Testis (tissue), 3 donors: ENCODE data around the gene CAPN12. TPM values are rescaled to one million over a fixed set of nuclear protein-coding genes. Genes with fewer than 3 reads are reported as not detected.
A peak's percentile ranks its signal among the peaks of the same experiment; 100 is the strongest.

Source experiments
- DNase-seq: peaks from one replicate; pipeline ENCODE4 v3.0.0-alpha.2; 2019
- H3K27ac ChIP-seq, 2 donors: fragments of 200-600 bp; sonication (generic); one replicate each; pipeline ENCODE4 v1.5.1; 2019
- H3K27me3 ChIP-seq: fragments of 200-600 bp; sonication (generic); one replicate; pipeline ENCODE4 v1.5.1; 2019
- H3K36me3 ChIP-seq: fragments of 200-600 bp; sonication (generic); one replicate; pipeline ENCODE4 v1.5.1; 2017; ENCODE audit warnings: low read depth; ENCODE audit errors: missing control alignments
- H3K4me1 ChIP-seq: fragments of 200-600 bp; sonication (generic); one replicate; pipeline ENCODE4 v1.5.1; 2019
- H3K4me3 ChIP-seq, 2 donors: fragments of 200-600 bp; sonication (generic); one replicate each; pipeline ENCODE4 v1.5.1; 2017 to 2019
- H3K9me3 ChIP-seq: fragments of 200-600 bp; sonication (generic); one replicate; pipeline ENCODE4 v1.5.1; 2017
- CTCF ChIP-seq, 3 experiments: fragments of 450-650 bp in 2 of 3; fragments of 200-600 bp in 1 of 3; sonication (generic) in 1 of 3; IDR thresholded peaks; one replicate each; pipeline ENCODE4 v1.5.1; 2016 to 2019; ENCODE audit warnings: antibody characterized with exemption in 3 of 3, mild to moderate bottlenecking in 2 of 3, moderate library complexity in 1 of 3
- POLR2A ChIP-seq: fragments of 450-650 bp; IDR thresholded peaks from one replicate; pipeline ENCODE4 v1.6.1; 2017; ENCODE audit warnings: antibody characterized with exemption, mild to moderate bottlenecking, moderate library complexity
- WGBS, 2 donors: methylation state at CpG; one replicate each; pipeline ENCODE4 v1.1.5; 2018; 5-methylcytosine and 5-hydroxymethylcytosine counted together
- intact Hi-C: fragments of 100-400 bp; cut with DNase I; formaldehyde crosslinking; loops from one replicate; pipeline ENCODE4 v1.15.1; 2023; ENCODE audit warnings: low total_unique reads
- polyA plus RNA-seq: library from polyadenylated mRNA; stranded (reverse); fragments of 350-450 nt; fragmentation: Illumina TruSeq; extraction: RNeasy Lipid Tissue Mini Kit (QIAGEN cat#74804); gene quantifications from one replicate; pipeline ENCODE4 v1.2.3, GENCODE V29; 2014; ENCODE audit warnings: low read depth, low replicate concordance; ENCODE audit not compliant: insufficient read depth
- total RNA-seq, 2 donors: library from RNA; depleted of rRNA; stranded (reverse); fragments of >200 nt; gene quantifications; one replicate each; pipeline ENCODE4 v1.2.3, GENCODE V29; 2016

The CAPN12 gene
- total and polyA plus RNA-seq, 3 donors from 2014 or later, result 3.6 to 5.5 (median 4.6) TPM

GRCh38 chr19:38709119-38709518 lies 35.2 kb downstream of the CAPN12 start:
- no peak for DNase-seq
- Histone ChIP-seq H3K9me3 (no peaks in the 10 kb centered on the region), H3K36me3 (no peaks in the 10 kb centered on the region), H3K27me3 (no peaks in the 10 kb centered on the region), H3K4me3 (no peak overlapping the region), H3K27ac (no peak overlapping the region), H3K4me1 (peaks cover 42% of the 10 kb centered on the region)
- intact Hi-C loops, result no loop called here
- 87 to 90% methylated on average over 10 of the region's 10 CpGs for WGBS, 2 donors
- TF ChIP-seq POLR2A, result no peak
- no peak for TF ChIP-seq CTCF (IDR thresholded peaks at IDR 0.05)

GRCh38 chr19:38708413-38709024 lies 35.8 kb downstream of the CAPN12 start:
- H3K4me1 ChIP-seq, result peaks cover 36% of the 10 kb centered on the region
- intact Hi-C loops, result no loop called here
- no peak overlapping the region for H3K27ac ChIP-seq
- no peaks in the 10 kb centered on the region for H3K9me3 ChIP-seq
- no peak for TF ChIP-seq CTCF (IDR thresholded peaks at IDR 0.05)
- TF ChIP-seq POLR2A, result no peak
- H3K4me3 ChIP-seq, result no peak overlapping the region
- no peaks in the 10 kb centered on the region for H3K36me3 ChIP-seq
- DNase-seq, result no peak
- no peaks in the 10 kb centered on the region for H3K27me3 ChIP-seq
- WGBS, 2 donors, result 66 to 87% methylated on average over 4 to 10 of the region's 10 CpGs

GRCh38 chr19:38707512-38708114 lies 36.7 kb downstream of the CAPN12 start:
- intact Hi-C loops, result no loop called here
- Histone ChIP-seq H3K27ac (peak overlapping the region in 1 of 2 donors; percentile 32), H3K4me3 (no peak overlapping the region), H3K9me3 (no peaks in the 10 kb centered on the region), H3K4me1 (peaks cover 29% of the 10 kb centered on the region), H3K36me3 (no peaks in the 10 kb centered on the region), H3K27me3 (no peaks in the 10 kb centered on the region)
- no peak for TF ChIP-seq POLR2A
- no peak for TF ChIP-seq CTCF (IDR thresholded peaks at IDR 0.05)
- peak; percentile 72 for DNase-seq
- 66 to 94% methylated on average over 8 to 10 of the region's 10 CpGs for WGBS, 2 donors

- no peaks in the 10 kb centered on the region for H3K9me3 ChIP-seq
- TF ChIP-seq POLR2A (no peak), CTCF (IDR thresholded peaks at IDR 0.05) (no peak)
- intact Hi-C loops, result no loop called here
- H3K4me1 ChIP-seq, result peaks cover 22% of the 10 kb centered on the region
- H3K36me3 ChIP-seq, result no peaks in the 10 kb centered on the region
- no peak for DNase-seq
- no peak overlapping the region for H3K4me3 ChIP-seq
- 76 to 81% methylated on average over 14 to 16 of the region's 16 CpGs for WGBS, 2 donors
- H3K27me3 ChIP-seq, result no peaks in the 10 kb centered on the region
- peak overlapping the region in 1 of 2 donors; percentile 32 for H3K27ac ChIP-seq
Observed at GRCh38 chr19:38706792-38707511, 37.3 kb downstream of the CAPN12 start.
